ENCODE data around the gene TRUB2. TPM values are rescaled to one million over a fixed set of nuclear protein-coding genes. Genes with fewer than 3 reads are reported as not detected.

The TRUB2 gene
- total RNA-seq, 2 donors from 2014 or later: 7.4 to 8.4 TPM

DNA sequence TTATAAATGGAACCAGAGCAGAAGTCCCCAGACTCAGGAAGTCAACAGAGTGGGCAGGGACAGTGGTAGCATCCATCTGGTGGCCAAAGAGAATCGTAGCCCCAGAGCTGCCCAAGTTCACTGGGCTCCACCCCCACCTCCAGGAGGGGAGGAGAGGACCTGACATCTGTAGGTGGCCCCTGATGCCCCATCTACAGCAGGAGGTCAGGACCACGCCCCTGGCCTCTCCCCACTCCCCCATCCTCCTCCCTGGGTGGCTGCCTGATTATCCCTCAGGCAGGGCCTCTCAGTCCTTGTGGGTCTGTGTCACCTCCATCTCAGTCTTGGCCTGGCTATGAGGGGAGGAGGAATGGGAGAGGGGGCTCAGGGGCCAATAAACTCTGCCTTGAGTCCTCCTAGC, 38.6 kb upstream of the TRUB2 start:
- Histone ChIP-seq H3K36me3 (peaks cover 1% of the 10 kb centered on the region), H3K27ac (peak overlapping the region in 1 of 2 donors; percentile 69), H3K9me3 (no peaks in the 10 kb centered on the region), H3K27me3 (replicated peaks; ENCODE audit: insufficient read depth) (no peaks in the 10 kb centered on the region), H3K4me3 (no peak overlapping the region), H3K4me1 (ENCODE audit: control insufficient read depth in 1 of 2, low read depth in 2 of 2) (peaks cover 4 to 18% of the 10 kb centered on the region in 2 donors)
- ATAC-seq (ENCODE audit: insufficient number of reproducible peaks, low FRiP score, low read depth) (no peak), DNase-seq (ENCODE audit: low spot score) (no peak)
- no peak for TF ChIP-seq CTCF (IDR thresholded peaks at IDR 0.05)

DNA sequence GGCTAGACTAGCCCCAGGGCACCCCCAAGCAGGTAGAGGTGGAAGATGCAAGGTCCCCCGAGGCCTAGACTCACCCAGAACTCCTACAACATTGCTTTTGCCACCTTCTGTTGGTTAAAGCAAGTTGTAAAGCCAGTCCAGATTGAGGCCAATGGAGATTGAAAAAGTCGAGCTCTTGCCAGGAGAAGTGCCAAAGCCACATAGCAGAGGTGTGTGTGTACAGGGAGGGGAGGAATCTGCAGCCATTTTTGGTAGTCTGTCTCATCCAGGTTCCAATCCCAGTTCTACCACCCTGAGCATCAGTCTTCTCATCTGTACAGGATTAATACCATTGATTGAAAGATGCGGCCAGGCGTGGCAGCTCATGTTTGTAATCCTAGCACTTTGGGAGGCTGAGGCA, 36.6 kb upstream of the TRUB2 start:
- Histone ChIP-seq H3K4me3 (no peak overlapping the region), H3K9me3 (no peaks in the 10 kb centered on the region), H3K27me3 (replicated peaks; ENCODE audit: insufficient read depth) (no peaks in the 10 kb centered on the region), H3K36me3 (peaks cover 11% of the 10 kb centered on the region), H3K4me1 (ENCODE audit: control insufficient read depth in 1 of 2, low read depth in 2 of 2) (peaks cover 0 to 7% of the 10 kb centered on the region in 2 donors), H3K27ac (no peak overlapping the region)
- DNase-seq (ENCODE audit: low spot score) (no peak), ATAC-seq (ENCODE audit: insufficient number of reproducible peaks, low FRiP score, low read depth) (no peak)
- no peak for TF ChIP-seq CTCF (IDR thresholded peaks at IDR 0.05)

DNA sequence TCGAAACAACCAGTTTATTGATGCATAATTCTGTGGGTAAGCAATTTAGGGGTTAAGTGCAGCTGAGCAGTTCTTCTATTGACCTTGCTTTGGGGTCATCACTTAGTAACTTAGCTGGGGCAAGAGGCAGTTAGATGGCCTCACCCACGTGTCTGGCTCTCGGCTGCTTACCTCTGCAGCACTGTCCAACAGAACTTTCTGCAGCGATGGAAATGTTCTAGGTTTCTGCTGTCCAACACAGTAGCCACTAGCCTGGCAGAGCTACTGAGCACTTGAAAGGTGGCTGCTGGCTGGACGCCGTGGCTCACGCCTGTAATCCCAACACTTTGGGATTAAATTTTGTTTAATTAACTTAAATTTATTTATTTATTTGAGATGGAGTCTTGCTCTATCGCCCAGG, 35.8 kb upstream of the TRUB2 start:
- peaks cover 0 to 7% of the 10 kb centered on the region in 2 donors for H3K4me1 ChIP-seq (ENCODE audit: control insufficient read depth in 1 of 2, low read depth in 2 of 2)
- H3K27ac ChIP-seq: no peak overlapping the region
- no peaks in the 10 kb centered on the region for H3K9me3 ChIP-seq
- H3K27me3 ChIP-seq (replicated peaks; ENCODE audit: insufficient read depth): no peaks in the 10 kb centered on the region
- DNase-seq (ENCODE audit: low spot score) (no peak), ATAC-seq (ENCODE audit: insufficient number of reproducible peaks, low FRiP score, low read depth) (no peak)
- H3K4me3 ChIP-seq: no peak overlapping the region
- no peak for TF ChIP-seq CTCF (IDR thresholded peaks at IDR 0.05)
- H3K36me3 ChIP-seq: peaks cover 14% of the 10 kb centered on the region

GRCh38 chr9:128355451-128355850, 33.2 kb upstream of the TRUB2 start:
- Histone ChIP-seq H3K27me3 (replicated peaks; ENCODE audit: insufficient read depth) (no peaks in the 10 kb centered on the region), H3K27ac (no peak overlapping the region), H3K9me3 (no peaks in the 10 kb centered on the region), H3K4me3 (no peak overlapping the region), H3K4me1 (ENCODE audit: control insufficient read depth in 1 of 2, low read depth in 2 of 2) (no peaks in the 10 kb centered on the region), H3K36me3 (peaks cover 19% of the 10 kb centered on the region)
- no peak for TF ChIP-seq CTCF (IDR thresholded peaks at IDR 0.05)
- ATAC-seq (ENCODE audit: insufficient number of reproducible peaks, low FRiP score, low read depth) (no peak), DNase-seq (ENCODE audit: low spot score) (no peak)

GRCh38 chr9:128349772-128350171, 27.5 kb upstream of the TRUB2 start:
- Histone ChIP-seq H3K27ac (no peak overlapping the region), H3K27me3 (replicated peaks; ENCODE audit: insufficient read depth) (no peaks in the 10 kb centered on the region), H3K4me3 (no peak overlapping the region), H3K9me3 (no peaks in the 10 kb centered on the region), H3K4me1 (ENCODE audit: control insufficient read depth in 1 of 2, low read depth in 2 of 2) (no peaks in the 10 kb centered on the region), H3K36me3 (peaks cover 42% of the 10 kb centered on the region)
- DNase-seq (ENCODE audit: low spot score) (no peak), ATAC-seq (ENCODE audit: insufficient number of reproducible peaks, low FRiP score, low read depth) (no peak)
- no peak for TF ChIP-seq CTCF (IDR thresholded peaks at IDR 0.05)
